HG03342 (cell line): ENCODE data around the gene ITSN2.
A peak's percentile ranks its signal among the peaks of the same experiment; 100 is the strongest.
"Not testable (repeated sequence)": the region's sequence is repeated elsewhere in the genome, so short reads cannot be mapped to it uniquely, and the experiment has no call there.

Experiments
- ATAC-seq: cut with Tn5 transposase; IDR thresholded peaks from one replicate; pipeline ENCODE4 v1.9.1; 2021; ENCODE audit warnings: mild to moderate bottlenecking, moderate library complexity; ENCODE audit not compliant: unreplicated experiment

Gene ITSN2

GRCh38 chr2:24222946-24223345 is 137.4 kb downstream of the ITSN2 start:
- ATAC-seq: no peak

DNA sequence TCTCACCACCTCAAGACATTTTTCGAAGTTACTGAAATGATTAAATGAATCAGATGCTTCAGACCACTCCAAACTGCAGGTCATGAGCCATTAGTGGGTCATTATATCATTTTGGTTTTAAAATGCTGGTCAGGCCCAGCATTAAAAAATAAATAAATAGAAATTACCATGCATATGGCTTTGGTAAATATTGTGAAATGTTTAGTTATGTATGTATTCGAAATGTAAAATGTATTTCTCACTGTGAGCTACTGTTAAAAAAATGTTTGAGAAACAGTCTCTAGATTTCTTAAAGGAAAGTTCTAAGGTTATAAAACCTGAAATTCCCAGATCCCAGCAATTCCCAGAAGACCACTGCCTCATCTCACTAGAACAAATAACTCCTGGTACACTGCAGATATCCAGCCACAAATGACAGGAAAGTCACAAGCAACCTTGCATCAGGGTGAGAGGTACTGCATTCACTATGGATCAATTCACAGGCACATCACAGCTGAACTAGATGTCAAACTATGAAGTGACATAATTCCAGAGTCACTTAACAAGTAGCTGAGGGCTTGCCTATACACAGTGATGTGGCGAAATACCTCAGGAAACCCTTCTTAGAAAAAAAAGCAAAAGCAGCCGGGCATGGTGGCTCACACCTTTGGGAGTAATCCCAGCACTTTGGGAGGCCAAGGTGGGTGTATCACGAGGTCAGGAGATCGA is 138.8 kb downstream of the ITSN2 start:
- no peak for ATAC-seq

- no peak for ATAC-seq
Measured at GRCh38 chr2:24220554-24221291, 139.6 kb downstream of the ITSN2 start.

DNA sequence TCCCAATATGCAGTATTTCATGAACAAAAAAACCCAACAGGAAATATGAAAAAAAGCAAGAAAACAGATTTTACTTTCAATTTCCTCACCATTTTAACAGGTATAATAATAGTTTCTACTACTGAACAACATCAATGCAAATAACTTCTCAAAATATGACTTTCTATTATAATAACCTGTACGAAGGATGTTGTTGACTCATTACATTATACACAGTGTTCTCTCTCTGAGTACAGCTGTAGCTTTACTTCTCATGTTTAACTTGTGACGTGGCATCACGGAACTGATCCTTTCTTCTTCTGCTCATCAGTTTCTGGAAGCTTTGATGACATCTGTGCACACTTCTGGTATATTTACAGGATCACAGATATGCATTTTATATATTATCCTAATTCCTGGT is 145.5 kb downstream of the ITSN2 start:
- ATAC-seq: peak; percentile 99

- no peak for ATAC-seq
Measured at GRCh38 chr2:24211408-24211807, 148.9 kb downstream of the ITSN2 start.

DNA sequence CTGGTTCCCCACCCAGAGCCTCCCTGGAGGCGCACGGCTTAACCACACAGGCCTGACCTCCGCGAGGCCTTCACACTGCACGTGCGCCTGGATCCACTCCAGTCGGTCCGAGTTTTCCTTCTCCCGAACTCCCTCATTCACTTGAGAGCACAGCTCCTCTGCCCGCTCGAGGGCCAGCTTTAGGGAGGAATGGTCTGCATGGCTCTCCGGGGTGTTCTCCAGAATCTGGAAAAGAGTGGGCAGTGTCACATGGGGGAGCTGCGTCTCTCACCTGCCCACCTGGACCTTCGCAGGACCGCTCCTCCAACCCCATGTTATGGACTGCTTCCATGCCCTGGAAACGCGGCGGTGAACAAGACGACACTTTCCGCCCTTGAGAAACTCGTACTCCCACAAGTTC is 149.6 kb downstream of the ITSN2 start:
- ATAC-seq: no peak

DNA sequence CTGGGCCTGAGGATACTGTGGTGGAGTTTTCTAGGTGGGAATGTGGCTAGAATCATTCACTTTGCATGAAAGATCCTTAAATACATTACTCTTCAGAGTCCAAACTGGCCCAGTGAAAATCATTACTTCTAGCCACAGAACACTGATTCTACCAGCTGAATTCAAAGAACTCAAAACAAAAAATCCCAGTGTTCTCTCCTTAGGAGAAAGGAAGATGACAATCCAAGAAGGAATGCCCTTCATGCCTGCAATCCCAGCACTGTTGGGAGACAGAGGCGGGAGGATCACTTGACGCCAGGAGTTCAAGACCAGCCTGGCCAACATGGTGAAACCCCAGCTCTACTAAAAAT is 150.3 kb downstream of the ITSN2 start:
- no peak for ATAC-seq

GRCh38 chr2:24209389-24210105 is 150.8 kb downstream of the ITSN2 start:
- ATAC-seq: no peak

DNA sequence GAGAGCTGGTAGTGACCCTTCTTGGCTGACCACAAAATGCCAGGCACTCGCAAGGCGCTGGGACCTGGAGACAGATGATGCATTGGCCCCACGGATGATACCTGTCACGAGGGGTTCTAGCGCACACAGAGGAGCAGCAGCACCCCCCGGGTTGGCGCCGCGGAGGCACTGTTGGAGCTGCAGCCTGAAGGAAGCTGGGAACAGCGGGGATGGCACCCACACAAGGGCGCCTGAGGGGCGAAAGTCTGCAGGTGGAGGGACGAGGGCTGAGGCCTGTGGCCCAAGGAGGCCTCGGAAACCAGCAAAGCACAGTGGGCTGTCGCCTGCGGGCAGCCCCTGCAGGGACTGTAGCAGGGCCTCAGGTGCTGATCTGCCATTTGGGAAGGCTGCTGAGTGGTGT is 151.8 kb downstream of the ITSN2 start:
- ATAC-seq: no peak

GRCh38 chr2:24207359-24207758 is 153.0 kb downstream of the ITSN2 start:
- ATAC-seq: no peak

- no peak for ATAC-seq
Measured at GRCh38 chr2:24206714-24207113, 153.6 kb downstream of the ITSN2 start.

GRCh38 chr2:24206242-24206641 is 154.1 kb downstream of the ITSN2 start:
- no peak for ATAC-seq

GRCh38 chr2:24205131-24205530 is 155.2 kb downstream of the ITSN2 start:
- ATAC-seq: no peak

DNA sequence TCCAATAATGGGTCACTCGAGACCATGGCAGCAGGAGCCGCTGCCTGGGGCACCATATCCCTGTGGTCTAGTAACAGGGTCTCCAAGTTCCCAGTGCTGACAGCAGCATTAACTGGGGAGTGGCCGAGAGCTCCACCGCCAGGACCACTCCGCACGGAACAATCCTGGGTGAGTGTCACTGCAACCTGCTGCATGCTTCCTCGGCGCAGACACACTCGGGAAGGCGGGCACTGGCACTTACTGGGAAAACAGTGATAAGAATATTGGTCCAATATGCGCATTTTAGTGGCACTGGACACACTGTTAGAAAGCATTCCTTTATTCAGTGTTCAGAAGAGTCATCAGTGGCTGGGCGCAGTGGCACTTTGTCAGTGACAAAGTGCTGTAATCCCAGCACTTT is 155.8 kb downstream of the ITSN2 start:
- no peak for ATAC-seq

DNA sequence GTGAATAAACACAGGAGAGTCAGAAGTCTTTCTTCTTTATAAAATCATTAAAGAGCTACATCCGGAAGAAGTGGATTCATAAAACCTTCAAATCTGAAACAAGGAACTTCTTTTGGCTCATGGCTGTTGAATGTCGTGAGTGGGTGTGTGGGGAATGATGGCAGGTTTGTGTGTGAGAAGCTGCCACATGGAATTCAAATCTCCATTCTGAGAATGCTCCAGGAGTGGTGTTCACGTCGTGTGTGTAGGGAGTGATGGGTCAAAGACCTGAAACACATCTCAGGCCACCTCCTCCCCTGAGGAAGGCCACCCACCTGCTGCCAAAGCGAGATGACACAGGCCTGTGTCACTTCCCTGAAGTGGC is 156.6 kb downstream of the ITSN2 start:
- no peak for ATAC-seq

DNA sequence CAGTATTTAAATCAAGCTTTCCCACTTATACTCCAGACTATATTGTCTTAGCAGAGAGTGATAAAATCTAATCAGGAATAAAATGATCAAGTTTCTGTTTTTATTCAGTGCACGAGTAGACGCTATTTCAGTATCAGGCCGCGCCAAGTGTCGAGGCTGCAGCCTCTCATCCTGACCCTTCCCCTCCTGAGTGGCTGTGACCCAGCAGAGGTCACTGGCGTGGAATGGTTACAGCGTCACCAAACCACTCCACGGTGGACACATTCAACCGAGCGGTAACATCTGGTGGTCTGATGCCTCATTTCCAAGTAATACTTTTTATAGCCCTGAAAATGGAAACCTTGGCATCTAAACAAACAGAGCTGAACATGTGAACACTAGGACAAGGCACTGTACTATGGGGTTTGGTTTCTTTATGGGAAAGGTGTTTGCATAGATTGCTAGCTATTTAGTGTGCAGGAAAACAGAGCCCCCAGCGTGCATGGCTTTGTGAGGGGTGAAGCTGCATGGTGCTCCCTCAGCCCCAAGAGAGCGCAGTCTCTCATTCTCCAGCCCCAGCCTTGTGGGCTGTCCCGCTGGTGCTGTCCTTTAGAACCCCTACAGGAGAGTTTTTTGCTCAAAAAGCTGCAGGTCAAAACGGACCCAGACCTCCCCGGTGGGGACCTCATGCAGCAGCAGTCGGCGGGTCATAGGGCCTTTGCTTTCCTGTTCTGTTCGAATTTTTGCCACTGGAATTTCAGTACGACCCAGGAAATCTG is 157.1 kb downstream of the ITSN2 start:
- no peak for ATAC-seq

- ATAC-seq: no peak
Measured at GRCh38 chr2:24200799-24201198, 159.5 kb downstream of the ITSN2 start.

- ATAC-seq: no peak
Measured at GRCh38 chr2:24199968-24200590, 160.3 kb downstream of the ITSN2 start.

DNA sequence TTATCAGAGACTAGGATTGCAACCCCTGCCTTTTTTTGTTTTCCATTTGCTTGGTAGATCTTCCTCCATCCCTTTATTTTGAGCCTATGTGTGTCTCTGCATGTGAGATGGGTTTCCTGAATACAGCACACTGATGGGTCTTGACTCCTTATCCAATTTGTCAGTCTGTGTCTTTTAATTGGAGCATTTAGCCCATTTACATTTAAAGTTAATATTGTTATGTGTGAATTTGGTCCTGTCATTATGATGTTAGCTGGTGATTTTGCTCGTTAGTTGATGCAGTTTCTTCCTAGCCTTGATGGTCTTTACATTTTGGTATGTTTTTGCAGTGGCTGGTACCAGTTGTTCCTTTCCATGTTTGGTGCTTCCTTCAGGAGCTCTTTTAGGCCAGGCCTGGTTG is 163.1 kb downstream of the ITSN2 start:
- ATAC-seq: not testable (repeated sequence)

DNA sequence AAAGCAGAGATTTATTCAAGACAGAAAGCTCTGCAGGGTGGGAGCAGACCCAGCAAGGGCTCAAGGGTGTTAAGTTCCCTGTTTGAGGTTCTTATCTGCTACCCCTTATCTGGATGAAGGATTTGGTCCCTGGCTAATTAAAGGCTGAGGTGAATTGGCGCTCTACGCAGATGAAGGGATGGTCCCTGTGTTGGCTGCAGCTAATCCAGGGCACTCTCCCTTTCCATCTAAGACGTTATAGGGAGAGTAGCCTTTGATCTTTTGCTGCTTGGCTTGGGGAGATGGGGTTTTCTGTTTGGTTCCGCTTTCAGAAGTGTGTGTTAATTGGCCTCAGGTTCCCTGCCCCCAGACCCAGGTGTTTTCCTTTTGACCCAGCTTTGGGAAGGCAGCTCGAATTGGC is 168.5 kb downstream of the ITSN2 start:
- no peak for ATAC-seq

GRCh38 chr2:24191156-24191555 is 169.2 kb downstream of the ITSN2 start:
- ATAC-seq: no peak
